Measurements from ENCODE around the gene OBSCN. TPM values are rescaled to one million over a fixed set of nuclear protein-coding genes. Genes with fewer than 3 reads are reported as not detected.

Gene OBSCN
- total and polyA plus RNA-seq, 10 of the 15 experiments (the other 5 are each of a cell fraction or from before 2014, with no cell fraction given): 0.01 to 0.36 (median 0.08) TPM; not detected in 2

DNA sequence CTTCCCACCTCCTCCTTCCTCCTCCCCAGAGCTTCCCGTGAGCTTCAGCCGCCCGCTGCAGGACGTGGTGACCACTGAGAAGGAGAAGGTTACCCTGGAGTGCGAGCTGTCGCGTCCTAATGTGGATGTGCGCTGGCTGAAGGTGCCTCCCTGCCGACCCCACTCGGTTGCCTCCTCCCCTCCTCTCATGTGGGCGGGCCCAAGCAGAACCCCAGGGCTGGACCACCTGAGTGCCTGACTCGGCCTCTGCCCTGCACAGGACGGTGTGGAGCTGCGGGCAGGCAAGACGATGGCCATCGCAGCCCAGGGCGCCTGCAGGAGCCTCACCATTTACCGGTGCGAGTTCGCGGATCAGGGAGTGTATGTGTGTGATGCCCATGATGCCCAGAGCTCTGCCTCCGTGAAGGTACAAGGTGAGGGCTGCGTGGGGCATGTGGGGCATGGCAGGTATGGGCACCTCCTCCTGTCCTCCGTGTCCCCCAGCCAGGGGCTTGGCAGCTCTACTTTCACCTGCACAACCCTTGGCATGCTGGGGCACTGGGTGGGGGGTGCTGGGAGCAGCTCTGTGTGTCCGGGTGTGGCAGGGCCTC, 69.2 kb downstream of the OBSCN start (continued):
- TF ChIP-seq, protein P1, sequence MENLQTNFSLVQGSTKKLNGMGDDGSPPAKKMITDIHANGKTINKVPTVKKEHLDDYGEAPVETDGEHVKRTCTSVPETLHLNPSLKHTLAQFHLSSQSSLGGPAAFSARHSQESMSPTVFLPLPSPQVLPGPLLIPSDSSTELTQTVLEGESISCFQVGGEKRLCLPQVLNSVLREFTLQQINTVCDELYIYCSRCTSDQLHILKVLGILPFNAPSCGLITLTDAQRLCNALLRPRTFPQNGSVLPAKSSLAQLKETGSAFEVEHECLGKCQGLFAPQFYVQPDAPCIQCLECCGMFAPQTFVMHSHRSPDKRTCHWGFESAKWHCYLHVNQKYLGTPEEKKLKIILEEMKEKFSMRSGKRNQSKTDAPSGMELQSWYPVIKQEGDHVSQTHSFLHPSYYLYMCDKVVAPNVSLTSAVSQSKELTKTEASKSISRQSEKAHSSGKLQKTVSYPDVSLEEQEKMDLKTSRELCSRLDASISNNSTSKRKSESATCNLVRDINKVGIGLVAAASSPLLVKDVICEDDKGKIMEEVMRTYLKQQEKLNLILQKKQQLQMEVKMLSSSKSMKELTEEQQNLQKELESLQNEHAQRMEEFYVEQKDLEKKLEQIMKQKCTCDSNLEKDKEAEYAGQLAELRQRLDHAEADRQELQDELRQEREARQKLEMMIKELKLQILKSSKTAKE (IDR thresholded peaks at IDR 0.05; ENCODE audit: low read depth, poor library complexity, severe bottlenecking): no peak
- no peak for TF ChIP-seq ASH2L (IDR thresholded peaks at IDR 0.05; ENCODE audit: borderline replicate concordance, low read depth)

DNA sequence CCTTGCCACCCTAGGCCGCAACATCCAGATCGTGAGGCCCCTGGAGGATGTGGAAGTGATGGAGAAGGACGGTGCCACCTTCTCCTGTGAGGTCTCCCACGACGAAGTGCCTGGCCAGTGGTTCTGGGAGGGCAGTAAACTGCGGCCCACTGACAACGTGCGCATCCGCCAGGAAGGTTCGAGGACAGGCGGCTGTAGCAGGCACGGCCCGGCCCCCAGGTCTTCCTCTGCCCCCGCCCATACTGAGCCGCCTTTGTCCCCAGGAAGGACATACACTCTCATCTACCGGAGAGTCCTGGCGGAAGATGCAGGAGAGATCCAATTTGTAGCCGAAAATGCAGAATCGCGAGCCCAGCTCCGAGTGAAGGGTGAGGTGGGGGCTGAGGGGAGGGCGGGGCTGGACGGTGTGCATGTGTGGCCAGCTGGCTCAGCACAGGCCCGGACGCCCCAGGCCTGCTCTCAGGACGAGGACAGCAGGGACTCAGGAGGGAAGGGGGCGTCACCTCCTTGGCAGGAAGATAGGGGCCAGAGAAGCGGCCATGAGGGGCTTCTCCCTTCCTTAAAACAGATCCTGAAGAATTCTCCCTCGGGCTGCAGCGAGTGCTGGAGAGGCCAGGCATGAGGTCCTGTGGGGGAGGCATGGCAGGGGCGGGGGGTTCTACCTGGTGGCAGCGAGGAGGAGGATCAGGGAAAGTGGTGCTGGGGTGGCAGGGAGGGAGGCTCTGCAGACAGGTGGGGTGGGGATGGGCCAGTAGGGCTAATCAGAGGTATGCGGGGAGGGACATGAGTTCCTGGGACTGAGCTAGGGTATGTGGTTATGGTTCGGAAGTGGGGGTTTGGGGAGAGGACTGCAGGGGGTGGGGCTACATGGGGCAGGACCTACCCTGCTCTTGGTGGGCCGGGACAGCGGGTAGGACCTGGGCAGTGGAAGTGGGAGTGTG, 69.9 kb downstream of the OBSCN start:
- H2AFZ ChIP-seq (ENCODE audit: control insufficient read depth, low read depth, low read length): no peak overlapping the region
- H3K4me1 ChIP-seq (ENCODE audit: control insufficient read depth, insufficient read depth, low read length): no peaks in the 10 kb centered on the region
- no peak overlapping the region for H3K4me2 ChIP-seq (ENCODE audit: control insufficient read depth, insufficient read depth)
- H3K27ac ChIP-seq (ENCODE audit: control insufficient read depth, insufficient read depth): no peak overlapping the region
- FAIRE-seq (no peak), DNase-seq (ENCODE audit: low read depth, low spot score) (no peak), ATAC-seq (no peak)
- TF ChIP-seq, protein P2, sequence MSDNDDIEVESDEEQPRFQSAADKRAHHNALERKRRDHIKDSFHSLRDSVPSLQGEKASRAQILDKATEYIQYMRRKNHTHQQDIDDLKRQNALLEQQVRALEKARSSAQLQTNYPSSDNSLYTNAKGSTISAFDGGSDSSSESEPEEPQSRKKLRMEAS (IDR thresholded peaks at IDR 0.05; ENCODE audit: low read depth, low read length): no peak
- TF ChIP-seq MEF2A (IDR thresholded peaks at IDR 0.05; ENCODE audit: insufficient read depth, low read depth, low read length) (no peak), ZNF384 (IDR thresholded peaks at IDR 0.05; ENCODE audit: borderline replicate concordance, low read depth, low read length) (no peak), ZSCAN29 (IDR thresholded peaks at IDR 0.05) (no peak), RCOR1 (conservative IDR thresholded peaks at IDR 0.05; ENCODE audit: low read depth, low read length) (no peak), ESRRA (IDR thresholded peaks at IDR 0.05; ENCODE audit: low read length) (no peak), BHLHE40 (IDR thresholded peaks at IDR 0.05; ENCODE audit: borderline replicate concordance in 1 of 2, low read depth in 2 of 2, low read length in 1 of 2) (no peak), CHD4 (IDR thresholded peaks at IDR 0.05) (no peak), CBX5 (IDR thresholded peaks at IDR 0.05; ENCODE audit: low read depth) (no peak), IKZF2 (IDR thresholded peaks at IDR 0.05) (no peak), TBL1XR1 (IDR thresholded peaks at IDR 0.05; ENCODE audit: low read depth, low read length) (no peak)
- TF ChIP-seq, protein P3, sequence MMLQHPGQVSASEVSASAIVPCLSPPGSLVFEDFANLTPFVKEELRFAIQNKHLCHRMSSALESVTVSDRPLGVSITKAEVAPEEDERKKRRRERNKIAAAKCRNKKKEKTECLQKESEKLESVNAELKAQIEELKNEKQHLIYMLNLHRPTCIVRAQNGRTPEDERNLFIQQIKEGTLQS (IDR thresholded peaks at IDR 0.05; ENCODE audit: borderline replicate concordance, extremely low read depth, low read depth, low read length): no peak
- SMC1A ChIA-PET (ENCODE audit: uncharacterized antibody, unreplicated experiment): no interaction called here
- no peaks in the 10 kb centered on the region for H4K20me1 ChIP-seq (ENCODE audit: control insufficient read depth, insufficient read depth)
- CTCF ChIA-PET: interaction anchor here (1.0 kb wide), 1 partner anchor 15 kb away, joined by 3 read pairs; no protein-coding TSS in a partner anchor
- in situ Hi-C loops (cut with MboI): no loop called here
- H3K79me2 ChIP-seq (ENCODE audit: control insufficient read depth, insufficient read depth, low read length): no peaks in the 10 kb centered on the region
- H3K27me3 ChIP-seq (replicated peaks in 1 of 2; ENCODE audit: control insufficient read depth in 2 of 2, insufficient read depth in 2 of 2, low read length in 1 of 2): peaks cover 0 to 4% of the 10 kb centered on the region in 2 experiments; a peak in 3 of 4 replicates
- H3K4me3 ChIP-seq: no peak overlapping the region
- no peaks in the 10 kb centered on the region for H3K9me3 ChIP-seq (replicated peaks; ENCODE audit: control insufficient read depth, insufficient read depth, low read length)
- POLR2A ChIA-PET: no interaction called here
- no peak overlapping the region for H3K9ac ChIP-seq (ENCODE audit: control insufficient read depth, insufficient read depth, low read length)
- RAD21 ChIA-PET (ENCODE audit: unreplicated experiment): no interaction called here
- intact Hi-C loops (cut with micrococcal nuclease; ENCODE audit: unreplicated experiment): no loop called here
- no TSS peak for BruUV-seq (replicated peaks)
- 62% methylated on average over 32 of the region's 36 CpGs for WGBS (ENCODE audit: insufficient coverage, insufficient replicate concordance, low lambda C conversion rate, missing lambda C conversion rate)
- no peaks in the 10 kb centered on the region for H3K36me3 ChIP-seq (ENCODE audit: control insufficient read depth in 2 of 2, insufficient read depth in 2 of 2, low read length in 1 of 2)
